ENCODE data around the gene COG5.

DNA sequence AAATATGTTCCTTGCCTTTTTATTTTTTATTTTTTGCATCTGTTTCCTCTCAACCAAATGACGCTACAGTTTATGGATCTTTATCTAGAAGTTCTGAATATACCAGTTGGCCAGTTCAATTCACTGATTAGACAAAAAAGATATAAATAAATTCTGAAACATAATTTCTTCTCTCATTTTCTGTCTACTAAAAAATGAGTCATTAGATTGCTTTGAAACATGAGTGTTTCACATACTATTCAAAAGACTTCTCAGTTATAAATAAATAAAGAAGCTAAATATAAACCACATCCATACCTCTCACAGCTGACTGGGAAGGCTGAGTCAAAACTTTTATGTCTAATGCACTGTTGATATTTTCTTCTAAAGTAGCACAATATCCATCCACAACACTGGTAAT, 191.4 kb downstream of the COG5 start:
- TF ChIP-seq, protein P1, sequence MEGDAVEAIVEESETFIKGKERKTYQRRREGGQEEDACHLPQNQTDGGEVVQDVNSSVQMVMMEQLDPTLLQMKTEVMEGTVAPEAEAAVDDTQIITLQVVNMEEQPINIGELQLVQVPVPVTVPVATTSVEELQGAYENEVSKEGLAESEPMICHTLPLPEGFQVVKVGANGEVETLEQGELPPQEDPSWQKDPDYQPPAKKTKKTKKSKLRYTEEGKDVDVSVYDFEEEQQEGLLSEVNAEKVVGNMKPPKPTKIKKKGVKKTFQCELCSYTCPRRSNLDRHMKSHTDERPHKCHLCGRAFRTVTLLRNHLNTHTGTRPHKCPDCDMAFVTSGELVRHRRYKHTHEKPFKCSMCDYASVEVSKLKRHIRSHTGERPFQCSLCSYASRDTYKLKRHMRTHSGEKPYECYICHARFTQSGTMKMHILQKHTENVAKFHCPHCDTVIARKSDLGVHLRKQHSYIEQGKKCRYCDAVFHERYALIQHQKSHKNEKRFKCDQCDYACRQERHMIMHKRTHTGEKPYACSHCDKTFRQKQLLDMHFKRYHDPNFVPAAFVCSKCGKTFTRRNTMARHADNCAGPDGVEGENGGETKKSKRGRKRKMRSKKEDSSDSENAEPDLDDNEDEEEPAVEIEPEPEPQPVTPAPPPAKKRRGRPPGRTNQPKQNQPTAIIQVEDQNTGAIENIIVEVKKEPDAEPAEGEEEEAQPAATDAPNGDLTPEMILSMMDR (IDR thresholded peaks at IDR 0.05), result no peak
- TF ChIP-seq POLR2A (IDR thresholded peaks at IDR 0.05), result no peak
